Liver (tissue), 3 donors: Measurements from ENCODE around the gene RNF175.

ENCODE experiments used
- CTCF ChIP-seq: fragments of 150-350 bp; IDR thresholded peaks from 2 replicates; pipeline ENCODE4 v1.5.1; 2017; ENCODE audit warnings: improper control_type of control experiment, low read depth, low read length; ENCODE audit not compliant: missing input control
- GABPA ChIP-seq, 2 donors: IDR thresholded peaks in 1 of 2; conservative IDR thresholded peaks in 1 of 2; 2 replicates each; pipeline ENCODE4 v1.6.1; 2016; ENCODE audit warnings: antibody characterized with exemption in 2 of 2, mild to moderate bottlenecking in 1 of 2, moderate library complexity in 1 of 2
- HNF4G ChIP-seq: IDR thresholded peaks from 2 replicates; pipeline ENCODE4 v1.6.1; 2016; ENCODE audit warnings: antibody characterized with exemption
- SP1 ChIP-seq: IDR thresholded peaks from 2 replicates; pipeline ENCODE4 v1.6.1; 2018; ENCODE audit warnings: antibody characterized with exemption, mild to moderate bottlenecking
- TAF1 ChIP-seq: conservative IDR thresholded peaks from 2 replicates; pipeline ENCODE4 v1.6.1; 2016; ENCODE audit warnings: antibody characterized with exemption, mild to moderate bottlenecking
- donor health status: healthy.
- donor health status: healthy.

GRCh38 chr4:153778383-153778782 lies 18.6 kb upstream of the RNF175 start:
- no peak for TF ChIP-seq CTCF
- TF ChIP-seq HNF4G = no peak
- TF ChIP-seq TAF1 = no peak
- no peak for TF ChIP-seq GABPA (IDR thresholded peaks at IDR 0.05 in 1 of 2, conservative IDR thresholded peaks at IDR 0.05 in 1 of 2)
- no peak for TF ChIP-seq SP1
